Thyroid gland (tissue), 4 donors: ENCODE data around the gene DNER. TPM values are rescaled to one million over a fixed set of nuclear protein-coding genes. Genes with fewer than 3 reads are reported as not detected.

ENCODE experiments used
- DNase-seq, 2 donors: peaks; one replicate each; pipeline ENCODE4 v3.0.0-alpha.2; 2019
- H3K27ac ChIP-seq, 3 donors: fragments of 200-600 bp; sonication (generic); 1 replicate in 2 of 3; 2 replicates in 1 of 3; pipeline ENCODE4 v1.5.1; 2016 to 2019; ENCODE audit warnings: mild to moderate bottlenecking in 1 of 3, moderate library complexity in 1 of 3
- H3K27me3 ChIP-seq: fragments of 200-600 bp; sonication (generic); one replicate; pipeline ENCODE4 v1.5.1; 2019
- H3K36me3 ChIP-seq, 2 donors: fragments of 200-600 bp; sonication (generic); one replicate each; pipeline ENCODE4 v1.5.1; 2016 to 2019
- H3K4me1 ChIP-seq, 2 donors: fragments of 200-600 bp; sonication (generic); one replicate each; pipeline ENCODE4 v1.5.1; 2017 to 2019
- H3K4me3 ChIP-seq, 3 donors: fragments of 200-600 bp; sonication (generic); replicated peaks in 1 of 3; 1 replicate in 2 of 3; 2 replicates in 1 of 3; pipeline ENCODE4 v1.5.1; 2016; ENCODE audit warnings: mild to moderate bottlenecking in 1 of 3
- H3K9me3 ChIP-seq: fragments of 200-600 bp; sonication (generic); one replicate; pipeline ENCODE4 v1.5.1; 2017
- CTCF ChIP-seq, 6 experiments: fragments of 200-600 bp in 3 of 6; fragments of 450-650 bp in 3 of 6; sonication (generic) in 3 of 6; IDR thresholded peaks; one replicate each; pipeline ENCODE4 v1.5.1; 2016 to 2019; ENCODE audit warnings: antibody characterized with exemption in 6 of 6, mild to moderate bottlenecking in 2 of 6, inconsistent platforms in 1 of 6, moderate library complexity in 1 of 6
- POLR2A ChIP-seq, 2 donors: fragments of 450-650 bp; IDR thresholded peaks; one replicate each; pipeline ENCODE4 v1.6.1; 2017; ENCODE audit warnings: antibody characterized with exemption in 2 of 2, mild to moderate bottlenecking in 2 of 2, moderate library complexity in 1 of 2
- WGBS, 2 donors: methylation state at CpG; one replicate each; pipeline ENCODE4 v1.1.5; 2017; 5-methylcytosine and 5-hydroxymethylcytosine counted together
- intact Hi-C: fragments of 100-400 bp; cut with DNase I; formaldehyde crosslinking; loops from one replicate; pipeline ENCODE4 v1.15.1; 2023
- total RNA-seq, 4 donors: library from RNA; depleted of rRNA; stranded (reverse); fragments of >200 nt; gene quantifications; one replicate each; pipeline ENCODE4 v1.2.3, GENCODE V29; 2016

DNER gene
- total RNA-seq, 4 donors from 2014 or later, result 0.13 to 0.93 (median 0.42) TPM; not detected in 1

- TF ChIP-seq CTCF (IDR thresholded peaks at IDR 0.05), result no peak
- TF ChIP-seq POLR2A (IDR thresholded peaks at IDR 0.05), result no peak
- H3K36me3 ChIP-seq, result no peaks in the 10 kb centered on the region
- no peak overlapping the region for H3K4me3 ChIP-seq
- peaks cover 0 to 5% of the 10 kb centered on the region in 2 donors for H3K4me1 ChIP-seq
- no peaks in the 10 kb centered on the region for H3K27me3 ChIP-seq
- H3K27ac ChIP-seq, result no peak overlapping the region
- no peaks in the 10 kb centered on the region for H3K9me3 ChIP-seq
- no peak for DNase-seq
- intact Hi-C loops, result no loop called here
Observed at GRCh38 chr2:229629039-229629438, 85.3 kb downstream of the DNER start.

- H3K4me3 ChIP-seq, result no peak overlapping the region
Observed at GRCh38 chr2:229627728-229628127, 86.6 kb downstream of the DNER start.

GRCh38 chr2:229622495-229623355, 91.6 kb downstream of the DNER start:
- Histone ChIP-seq H3K36me3 (no peaks in the 10 kb centered on the region), H3K27me3 (no peaks in the 10 kb centered on the region), H3K4me3 (no peak overlapping the region), H3K4me1 (peaks cover 0 to 5% of the 10 kb centered on the region in 2 donors), H3K9me3 (no peaks in the 10 kb centered on the region), H3K27ac (no peak overlapping the region)
- 96% methylated on average over 12 of the region's 12 CpGs for WGBS, 2 donors
- intact Hi-C loops, result no loop called here
- no peak for DNase-seq
- TF ChIP-seq POLR2A (IDR thresholded peaks at IDR 0.05) (no peak), CTCF (IDR thresholded peaks at IDR 0.05) (no peak)

More at GRCh38 chr2:229627728-229628127, 86.6 kb downstream of the DNER start:
- intact Hi-C loops, result no loop called here
- Histone ChIP-seq H3K4me1 (peaks cover 0 to 5% of the 10 kb centered on the region in 2 donors), H3K36me3 (no peaks in the 10 kb centered on the region), H3K27ac (no peak overlapping the region), H3K9me3 (no peaks in the 10 kb centered on the region), H3K27me3 (no peaks in the 10 kb centered on the region)
- no peak for DNase-seq
- TF ChIP-seq POLR2A (IDR thresholded peaks at IDR 0.05) (no peak), CTCF (IDR thresholded peaks at IDR 0.05) (no peak)
- WGBS, 2 donors, result 74 to 83% methylated on average over 3 of the region's 3 CpGs

- no peaks in the 10 kb centered on the region for H3K27me3 ChIP-seq
- TF ChIP-seq POLR2A (IDR thresholded peaks at IDR 0.05) (no peak), CTCF (IDR thresholded peaks at IDR 0.05) (no peak)
- DNase-seq, result no peak
- no peak overlapping the region for H3K4me3 ChIP-seq
- peaks cover 0 to 5% of the 10 kb centered on the region in 2 donors for H3K4me1 ChIP-seq
- H3K36me3 ChIP-seq, result no peaks in the 10 kb centered on the region
- intact Hi-C loops, result no loop called here
- 69 to 78% methylated on average over 5 of the region's 5 CpGs for WGBS, 2 donors
- H3K9me3 ChIP-seq, result no peaks in the 10 kb centered on the region
- H3K27ac ChIP-seq, result no peak overlapping the region
Observed at GRCh38 chr2:229620759-229621158, 93.6 kb downstream of the DNER start.

- intact Hi-C loops, result no loop called here
- WGBS, 2 donors, result 83 to 87% methylated on average over 8 of the region's 8 CpGs
- Histone ChIP-seq H3K27ac (no peak overlapping the region), H3K36me3 (no peaks in the 10 kb centered on the region), H3K9me3 (no peaks in the 10 kb centered on the region), H3K4me3 (no peak overlapping the region), H3K4me1 (peaks cover 0 to 5% of the 10 kb centered on the region in 2 donors), H3K27me3 (no peaks in the 10 kb centered on the region)
- no peak for TF ChIP-seq CTCF (IDR thresholded peaks at IDR 0.05)
- no peak for TF ChIP-seq POLR2A (IDR thresholded peaks at IDR 0.05)
- no peak for DNase-seq
Observed at GRCh38 chr2:229620289-229620688, 94.1 kb downstream of the DNER start.
